Hepatocyte (in vitro differentiated cells): ENCODE measurements around the gene THRAP3. TPM values are rescaled to one million over a fixed set of nuclear protein-coding genes. Genes with fewer than 3 reads are reported as not detected.

Experiments
- DNase-seq: peaks from one replicate; pipeline ENCODE4 v3.0.0-alpha.2; 2016; ENCODE audit warnings: low spot score
- H2AFZ ChIP-seq: fragments of 200-600 bp; sonication (generic); 2 replicates; pipeline ENCODE4 v1.6.0; 2016; ENCODE audit warnings: antibody characterized with exemption, mild to moderate bottlenecking
- H3K27ac ChIP-seq: fragments of 200-600 bp; sonication (generic); 2 replicates; pipeline ENCODE4 v1.5.1; 2016; ENCODE audit warnings: mild to moderate bottlenecking
- H3K27me3 ChIP-seq: fragments of 200-600 bp; sonication (generic); 2 replicates; pipeline ENCODE4 v1.6.1; 2016
- H3K36me3 ChIP-seq: fragments of 200-600 bp; sonication (generic); replicated peaks from 2 replicates; pipeline ENCODE4 v1.5.1; 2016; ENCODE audit warnings: low read depth; ENCODE audit not compliant: insufficient read depth
- H3K4me1 ChIP-seq: fragments of 200-600 bp; sonication (generic); 2 replicates; pipeline ENCODE4 v1.5.1; 2016; ENCODE audit warnings: mild to moderate bottlenecking, moderate library complexity; ENCODE audit not compliant: insufficient read depth
- H3K4me2 ChIP-seq: fragments of 200-600 bp; sonication (generic); 2 replicates; pipeline ENCODE4 v1.6.0; 2016
- H3K4me3 ChIP-seq: fragments of 200-600 bp; sonication (generic); 2 replicates; pipeline ENCODE4 v1.5.1; 2016; ENCODE audit warnings: mild to moderate bottlenecking
- H3K79me2 ChIP-seq: fragments of 200-600 bp; sonication (generic); 2 replicates; pipeline ENCODE4 v1.6.0; 2017; ENCODE audit warnings: mild to moderate bottlenecking
- H3K9me2 ChIP-seq: fragments of 200-600 bp; sonication (generic); replicated peaks from 2 replicates; pipeline ENCODE4 v1.6.0; 2017; ENCODE audit warnings: mild to moderate bottlenecking; ENCODE audit not compliant: insufficient read depth
- H3K9me3 ChIP-seq: fragments of 200-600 bp; sonication (generic); 2 replicates; pipeline ENCODE4 v1.5.1; 2016; ENCODE audit warnings: low read depth, mild to moderate bottlenecking
- H4K20me1 ChIP-seq: fragments of 200-600 bp; sonication (generic); 2 replicates; pipeline ENCODE4 v1.6.0; 2016; ENCODE audit warnings: mild to moderate bottlenecking; ENCODE audit not compliant: insufficient read depth, poor library complexity, severe bottlenecking
- EZH2 ChIP-seq: fragments of 200-600 bp; sonication (generic); IDR thresholded peaks from 2 replicates; pipeline ENCODE4 v1.6.1; 2016; ENCODE audit warnings: antibody characterized with exemption, mild to moderate bottlenecking, borderline replicate concordance
- EZH2phosphoT487 ChIP-seq: fragments of 200-600 bp; sonication (generic); IDR thresholded peaks from one replicate; pipeline ENCODE4 v1.6.1; 2018; ENCODE audit warnings: antibody characterized with exemption, mild to moderate bottlenecking, low read depth, moderate library complexity; ENCODE audit not compliant: unreplicated experiment, severe bottlenecking
- WGBS: methylation state at CpG from one replicate; pipeline ENCODE4 v1.1.6; 2016; ENCODE audit warnings: low lambda C conversion rate; ENCODE audit errors: missing lambda C conversion rate; 5-methylcytosine and 5-hydroxymethylcytosine counted together
- polyA plus RNA-seq: library from polyadenylated mRNA; unstranded; fragments of >200 nt; fragmentation: Nextera tagmentation; extraction: Ambion mirVana; gene quantifications from 2 replicates; pipeline ENCODE4 v1.2.1, GENCODE V29; 2016
- total RNA-seq: library from RNA; depleted of rRNA; stranded (reverse); fragments of >200 nt; gene quantifications from 2 replicates; pipeline ENCODE4 v1.2.3, GENCODE V29; 2014
- TF ChIP-seq, protein P1 (sequence below): fragments of 200-600 bp; sonication (generic); IDR thresholded peaks from 2 replicates; pipeline ENCODE4 v1.5.1; 2016; ENCODE audit warnings: antibody characterized with exemption, mild to moderate bottlenecking; ENCODE audit not compliant: poor library complexity

THRAP3 gene
- total and polyA plus RNA-seq, 2 experiments from 2014 or later: 45.8 to 82.7 TPM

DNA sequence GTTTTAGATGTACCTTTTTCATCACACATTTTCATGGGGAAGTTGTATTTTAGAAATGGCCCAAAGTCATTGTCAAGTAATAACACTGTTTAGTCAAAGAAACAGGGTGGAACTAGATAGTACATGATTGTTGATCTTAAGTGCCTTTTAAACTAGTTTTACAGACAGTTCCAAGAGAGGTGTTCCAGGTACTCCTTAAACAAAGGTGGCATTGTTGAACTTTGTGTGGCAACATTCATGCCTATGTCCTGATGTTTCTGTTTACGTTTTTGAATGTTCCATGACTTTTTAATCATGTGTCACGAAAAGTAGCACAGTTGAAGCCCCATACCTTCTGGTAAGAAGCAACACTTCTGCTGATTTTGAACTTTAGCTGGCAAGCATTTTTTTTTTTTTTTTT lies 72.8 kb downstream of the THRAP3 start:
- H3K27me3 ChIP-seq: no peaks in the 10 kb centered on the region
- 88% methylated on average over 2 of the region's 2 CpGs for WGBS
- H3K9me3 ChIP-seq: no peaks in the 10 kb centered on the region
- no peaks in the 10 kb centered on the region for H3K4me1 ChIP-seq
- no peak overlapping the region for H3K4me3 ChIP-seq
- peaks cover 5% of the 10 kb centered on the region for H3K36me3 ChIP-seq
- no peak overlapping the region for H3K4me2 ChIP-seq
- peak overlapping the region; percentile 18 for H3K27ac ChIP-seq
- H4K20me1 ChIP-seq: no peaks in the 10 kb centered on the region
- H3K9me2 ChIP-seq: no peaks in the 10 kb centered on the region
- H3K79me2 ChIP-seq: peaks cover 7% of the 10 kb centered on the region
- DNase-seq: no peak
- TF ChIP-seq EZH2: no peak
- TF ChIP-seq, protein P1, sequence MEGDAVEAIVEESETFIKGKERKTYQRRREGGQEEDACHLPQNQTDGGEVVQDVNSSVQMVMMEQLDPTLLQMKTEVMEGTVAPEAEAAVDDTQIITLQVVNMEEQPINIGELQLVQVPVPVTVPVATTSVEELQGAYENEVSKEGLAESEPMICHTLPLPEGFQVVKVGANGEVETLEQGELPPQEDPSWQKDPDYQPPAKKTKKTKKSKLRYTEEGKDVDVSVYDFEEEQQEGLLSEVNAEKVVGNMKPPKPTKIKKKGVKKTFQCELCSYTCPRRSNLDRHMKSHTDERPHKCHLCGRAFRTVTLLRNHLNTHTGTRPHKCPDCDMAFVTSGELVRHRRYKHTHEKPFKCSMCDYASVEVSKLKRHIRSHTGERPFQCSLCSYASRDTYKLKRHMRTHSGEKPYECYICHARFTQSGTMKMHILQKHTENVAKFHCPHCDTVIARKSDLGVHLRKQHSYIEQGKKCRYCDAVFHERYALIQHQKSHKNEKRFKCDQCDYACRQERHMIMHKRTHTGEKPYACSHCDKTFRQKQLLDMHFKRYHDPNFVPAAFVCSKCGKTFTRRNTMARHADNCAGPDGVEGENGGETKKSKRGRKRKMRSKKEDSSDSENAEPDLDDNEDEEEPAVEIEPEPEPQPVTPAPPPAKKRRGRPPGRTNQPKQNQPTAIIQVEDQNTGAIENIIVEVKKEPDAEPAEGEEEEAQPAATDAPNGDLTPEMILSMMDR: no peak
- TF ChIP-seq EZH2phosphoT487: no peak
- H2AFZ ChIP-seq: no peak overlapping the region

DNA sequence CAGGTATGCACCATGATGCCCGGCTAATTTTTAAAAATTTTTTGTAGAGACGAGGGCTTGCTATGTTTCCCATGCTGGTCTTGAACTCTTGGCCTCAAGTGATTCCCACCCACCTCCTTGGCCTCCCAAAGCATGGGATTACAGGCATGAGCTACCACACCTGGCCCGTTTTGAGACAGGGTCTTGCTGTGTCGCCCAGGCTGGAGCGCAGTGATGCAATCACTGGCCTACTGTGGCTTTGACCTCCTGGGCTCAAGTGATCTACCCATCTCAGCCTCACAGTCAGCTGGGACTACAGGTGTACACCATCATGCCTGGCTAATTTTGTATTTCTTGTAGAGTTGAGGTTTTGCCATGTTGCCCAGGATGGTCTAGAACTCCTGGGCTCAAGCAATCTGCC lies 74.4 kb downstream of the THRAP3 start:
- Histone ChIP-seq H3K9me3 (no peaks in the 10 kb centered on the region), H3K4me2 (no peak overlapping the region), H3K4me1 (no peaks in the 10 kb centered on the region), H3K36me3 (peaks cover 5% of the 10 kb centered on the region), H3K27ac (no peak overlapping the region), H4K20me1 (no peaks in the 10 kb centered on the region), H3K79me2 (peaks cover 7% of the 10 kb centered on the region), H3K27me3 (no peaks in the 10 kb centered on the region), H2AFZ (no peak overlapping the region), H3K9me2 (no peaks in the 10 kb centered on the region), H3K4me3 (no peak overlapping the region)
- no peak for DNase-seq
- WGBS: 95% methylated on average over 5 of the region's 5 CpGs
- TF ChIP-seq, protein P1: no peak
- no peak for TF ChIP-seq EZH2phosphoT487
- no peak for TF ChIP-seq EZH2

DNA sequence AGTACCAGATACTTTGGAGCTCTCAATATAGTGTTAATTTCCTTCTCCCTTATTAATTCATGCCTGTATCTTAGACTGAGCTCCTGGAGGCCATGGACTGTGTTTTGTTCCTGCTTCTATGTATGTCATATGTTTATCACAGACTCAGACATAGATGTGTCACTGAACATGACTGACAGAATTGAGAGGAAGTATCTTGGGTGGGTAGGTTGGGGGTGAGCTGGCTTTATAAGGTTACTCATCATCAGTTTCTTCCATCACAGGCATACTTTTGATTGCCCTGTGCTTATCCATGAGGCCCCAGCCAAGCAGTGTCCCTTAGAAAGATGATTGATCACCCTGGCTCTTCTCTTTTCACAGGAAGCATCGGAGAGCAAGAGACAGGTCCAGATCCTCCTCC lies 76.3 kb downstream of the THRAP3 start:
- Histone ChIP-seq H3K9me2 (no peaks in the 10 kb centered on the region), H2AFZ (no peak overlapping the region), H3K4me1 (peaks cover 4% of the 10 kb centered on the region), H3K9me3 (no peaks in the 10 kb centered on the region), H3K4me3 (no peak overlapping the region), H3K36me3 (no peaks in the 10 kb centered on the region), H3K27me3 (no peaks in the 10 kb centered on the region), H3K79me2 (peaks cover 7% of the 10 kb centered on the region), H3K4me2 (no peak overlapping the region), H4K20me1 (no peaks in the 10 kb centered on the region), H3K27ac (peak overlapping the region; percentile 84)
- TF ChIP-seq, protein P1: no peak
- TF ChIP-seq EZH2 (no peak), EZH2phosphoT487 (no peak)
- 100% methylated on average over 1 of the region's 1 CpG for WGBS
- no peak for DNase-seq

DNA sequence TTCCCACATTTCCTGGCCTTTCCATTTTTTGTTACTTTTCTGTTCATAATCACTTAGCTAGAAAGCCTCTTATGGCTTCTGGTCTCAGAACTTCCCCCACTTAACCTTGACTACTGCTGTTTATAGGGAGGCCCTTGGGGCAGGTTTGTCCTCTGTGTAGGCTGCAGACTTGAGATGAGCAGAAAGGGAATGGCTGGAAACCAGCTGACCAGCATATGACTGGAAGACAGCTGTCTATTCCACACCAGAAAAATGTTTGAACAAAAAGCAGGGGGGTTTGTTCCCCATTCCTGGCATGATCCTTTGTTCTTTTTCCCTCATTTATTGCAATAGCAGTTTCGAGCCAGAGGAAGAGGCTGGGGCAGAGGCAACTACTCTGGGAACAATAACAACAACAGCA lies 77.0 kb downstream of the THRAP3 start:
- DNase-seq: no peak
- TF ChIP-seq EZH2phosphoT487 (no peak), EZH2 (no peak)
- TF ChIP-seq, protein P1: no peak
- Histone ChIP-seq H3K27me3 (no peaks in the 10 kb centered on the region), H3K4me3 (no peak overlapping the region), H3K9me2 (no peaks in the 10 kb centered on the region), H2AFZ (no peak overlapping the region), H3K36me3 (no peaks in the 10 kb centered on the region), H3K9me3 (no peaks in the 10 kb centered on the region), H3K27ac (peak overlapping the region; percentile 84), H3K4me1 (peaks cover 10% of the 10 kb centered on the region), H3K4me2 (no peak overlapping the region), H3K79me2 (peaks cover 4% of the 10 kb centered on the region), H4K20me1 (no peaks in the 10 kb centered on the region)
- 92% methylated on average over 1 of the region's 1 CpG for whole genome bisulfite sequencing
